Spinal cord (tissue), 10 donors: ENCODE data around the gene NCOR2. TPM values are rescaled to one million over a fixed set of nuclear protein-coding genes. Genes with fewer than 3 reads are reported as not detected.
A peak's percentile ranks its signal among the peaks of the same experiment; 100 is the strongest.

Experiments
- DNase-seq, 6 donors: peaks; one replicate each; pipeline versions ENCODE4 v3.0.0 to v3.0.0-alpha.2; 2013 to 2015; ENCODE audit warnings: low spot score in 6 of 6, low read depth in 4 of 6
- H3K27ac ChIP-seq: one replicate; pipeline ENCODE4 v1.5.1; 2013; ENCODE audit warnings: low read depth, low read length, control low read depth
- H3K27me3 ChIP-seq: one replicate; pipeline ENCODE4 v1.6.1; 2013; ENCODE audit warnings: low read length; ENCODE audit not compliant: control insufficient read depth, insufficient read depth
- H3K36me3 ChIP-seq: one replicate; pipeline ENCODE4 v1.6.1; 2013; ENCODE audit warnings: low read length; ENCODE audit not compliant: control insufficient read depth, insufficient read depth
- H3K4me1 ChIP-seq: one replicate; pipeline ENCODE4 v1.6.1; 2013; ENCODE audit warnings: low read length; ENCODE audit not compliant: control insufficient read depth, insufficient read depth
- H3K4me3 ChIP-seq: one replicate; pipeline ENCODE4 v1.5.1; 2013; ENCODE audit warnings: low read depth, low read length, control low read depth
- H3K9me3 ChIP-seq: one replicate; pipeline ENCODE4 v1.6.1; 2013; ENCODE audit warnings: low read length; ENCODE audit not compliant: control insufficient read depth, insufficient read depth
- WGBS: methylation state at CpG from one replicate; pipeline ENCODE4 v1.1.5; 2013; ENCODE audit warnings: missing lambda C conversion rate; ENCODE audit not compliant: insufficient coverage; 5-methylcytosine and 5-hydroxymethylcytosine counted together
- polyA plus RNA-seq, 2 donors: library from polyadenylated mRNA; unstranded; fragments of 120-200 nt; gene quantifications; one replicate each; pipeline ENCODE4 v1.2.1, GENCODE V29; 2013; ENCODE audit not compliant: insufficient read length in 2 of 2
- total RNA-seq, 2 donors: library from RNA; depleted of rRNA in 1 of 2; stranded (reverse); fragments of 120-200 nt in 1 of 2; fragments of >200 nt in 1 of 2; gene quantifications; one replicate each; pipeline versions ENCODE4 v1.2.3 to v1.2.4, GENCODE V29; 2013 to 2014
- donor health status: healthy.

NCOR2 gene
- total and polyA plus RNA-seq, 4 donors, result 29.4 to 113 (median 67.7) TPM

- peak in 1 of 6 donors; percentile 41 for DNase-seq
- H3K4me1 ChIP-seq, result peaks cover 60% of the 10 kb centered on the region
- H3K36me3 ChIP-seq, result peaks cover 35% of the 10 kb centered on the region
- H3K27me3 ChIP-seq, result no peaks in the 10 kb centered on the region
- H3K27ac ChIP-seq, result peak overlapping the region; percentile 80
- no peaks in the 10 kb centered on the region for H3K9me3 ChIP-seq
- WGBS, result 42% methylated on average over 19 of the region's 22 CpGs
- H3K4me3 ChIP-seq, result no peak overlapping the region
Measured at GRCh38 chr12:124538194-124539082, 29.0 kb downstream of the NCOR2 start.

- peak in 3 of 6 donors; percentile 55 to 84 (median 79) for DNase-seq
- Histone ChIP-seq H3K4me3 (no peak overlapping the region), H3K4me1 (peaks cover 60% of the 10 kb centered on the region), H3K27me3 (no peaks in the 10 kb centered on the region), H3K27ac (peak overlapping the region; percentile 80), H3K9me3 (no peaks in the 10 kb centered on the region), H3K36me3 (peaks cover 35% of the 10 kb centered on the region)
- WGBS, result 33% methylated on average over 11 of the region's 12 CpGs
Measured at GRCh38 chr12:124537525-124538193, 29.8 kb downstream of the NCOR2 start.

GRCh38 chr12:124536641-124537040, 30.8 kb downstream of the NCOR2 start:
- Histone ChIP-seq H3K36me3 (peaks cover 31% of the 10 kb centered on the region), H3K9me3 (no peaks in the 10 kb centered on the region), H3K27me3 (no peaks in the 10 kb centered on the region), H3K4me3 (no peak overlapping the region), H3K27ac (peak overlapping the region; percentile 80), H3K4me1 (peaks cover 61% of the 10 kb centered on the region)
- 81% methylated on average over 9 of the region's 9 CpGs for WGBS
- DNase-seq, result peak in 1 of 6 donors; percentile 20

- no peak for DNase-seq
- Histone ChIP-seq H3K9me3 (no peaks in the 10 kb centered on the region), H3K4me1 (peaks cover 69% of the 10 kb centered on the region), H3K4me3 (no peak overlapping the region), H3K27me3 (no peaks in the 10 kb centered on the region), H3K27ac (no peak overlapping the region), H3K36me3 (peaks cover 38% of the 10 kb centered on the region)
- 84% methylated on average over 23 of the region's 24 CpGs for WGBS
Measured at GRCh38 chr12:124534776-124535740, 32.4 kb downstream of the NCOR2 start.

GRCh38 chr12:124533456-124533855, 34.0 kb downstream of the NCOR2 start:
- Histone ChIP-seq H3K36me3 (peaks cover 31% of the 10 kb centered on the region), H3K27me3 (no peaks in the 10 kb centered on the region), H3K9me3 (no peaks in the 10 kb centered on the region), H3K27ac (no peak overlapping the region), H3K4me1 (peaks cover 58% of the 10 kb centered on the region), H3K4me3 (no peak overlapping the region)
- no peak for DNase-seq
- WGBS, result 84% methylated on average over 11 of the region's 13 CpGs

GRCh38 chr12:124532967-124533366, 34.4 kb downstream of the NCOR2 start:
- H3K9me3 ChIP-seq, result no peaks in the 10 kb centered on the region
- peak overlapping the region; percentile 47 for H3K27ac ChIP-seq
- H3K27me3 ChIP-seq, result no peaks in the 10 kb centered on the region
- H3K4me3 ChIP-seq, result no peak overlapping the region
- peaks cover 30% of the 10 kb centered on the region for H3K36me3 ChIP-seq
- no peak for DNase-seq
- WGBS, result 57% methylated on average over 4 of the region's 5 CpGs
- peaks cover 58% of the 10 kb centered on the region for H3K4me1 ChIP-seq

GRCh38 chr12:124532331-124532750, 35.1 kb downstream of the NCOR2 start:
- DNase-seq, result peak in 4 of 6 donors; percentile 55 to 96 (median 70)
- WGBS, result 11% methylated on average over 12 of the region's 14 CpGs
- peak overlapping the region; percentile 47 for H3K27ac ChIP-seq
- no peak overlapping the region for H3K4me3 ChIP-seq
- H3K36me3 ChIP-seq, result peaks cover 30% of the 10 kb centered on the region
- H3K4me1 ChIP-seq, result peaks cover 58% of the 10 kb centered on the region
- H3K27me3 ChIP-seq, result no peaks in the 10 kb centered on the region
- H3K9me3 ChIP-seq, result no peaks in the 10 kb centered on the region

- no peaks in the 10 kb centered on the region for H3K27me3 ChIP-seq
- DNase-seq, result no peak
- H3K4me1 ChIP-seq, result peaks cover 58% of the 10 kb centered on the region
- no peak overlapping the region for H3K4me3 ChIP-seq
- H3K36me3 ChIP-seq, result peaks cover 32% of the 10 kb centered on the region
- 48% methylated on average over 4 of the region's 11 CpGs for WGBS
- H3K9me3 ChIP-seq, result no peaks in the 10 kb centered on the region
- peak overlapping the region; percentile 47 for H3K27ac ChIP-seq
Measured at GRCh38 chr12:124531906-124532305, 35.5 kb downstream of the NCOR2 start.

- 35% methylated on average over 4 of the region's 14 CpGs for WGBS
- Histone ChIP-seq H3K4me1 (peaks cover 58% of the 10 kb centered on the region), H3K9me3 (no peaks in the 10 kb centered on the region), H3K27me3 (no peaks in the 10 kb centered on the region), H3K4me3 (no peak overlapping the region), H3K27ac (no peak overlapping the region), H3K36me3 (peaks cover 36% of the 10 kb centered on the region)
- DNase-seq, result peak in 2 of 6 donors; percentile 74 to 96
Measured at GRCh38 chr12:124531281-124531745, 36.1 kb downstream of the NCOR2 start.
